SU-DHL-6 (cell line): Measurements from ENCODE around the gene ITGAE.

Experiments
- H2AFZ ChIP-seq: fragments of 200-600 bp; sonication (generic); 2 replicates; pipeline ENCODE4 v1.6.1; 2014; ENCODE audit warnings: low read depth, mild to moderate bottlenecking, moderate library complexity, mixed read lengths, antibody characterized with exemption, low read length; ENCODE audit not compliant: severe bottlenecking
- H3F3A ChIP-seq: fragments of 200-600 bp; shearing (Covaris generic); 2 replicates; pipeline ENCODE4 v1.6.0; 2016; ENCODE audit warnings: antibody characterized with exemption, mild to moderate bottlenecking; ENCODE audit not compliant: insufficient read depth
- H3K27ac ChIP-seq: fragments of 200-600 bp; sonication (generic); 2 replicates; pipeline ENCODE4 v1.5.1; 2016; ENCODE audit warnings: low read depth, mild to moderate bottlenecking, low read length, moderate library complexity, mixed read lengths
- H3K27me3 ChIP-seq: fragments of 200-600 bp; sonication (generic), shearing (Covaris generic); 2 replicates; pipeline ENCODE4 v1.6.0; 2014; ENCODE audit warnings: mild to moderate bottlenecking, low read length
- H3K36me3 ChIP-seq: fragments of 200-600 bp; sonication (generic); 2 replicates; pipeline ENCODE4 v1.6.1; 2014; ENCODE audit warnings: mild to moderate bottlenecking, low read length, mixed read lengths
- H3K4me2 ChIP-seq: fragments of 300-600, 200-600 bp; shearing (Covaris generic), sonication (generic); 2 replicates; pipeline ENCODE4 v1.6.0; 2014; ENCODE audit warnings: low read length, low read depth, mild to moderate bottlenecking; ENCODE audit not compliant: poor library complexity, severe bottlenecking
- H3K4me3 ChIP-seq: fragments of 200-600 bp; sonication (generic); 2 replicates; pipeline ENCODE4 v1.5.1; 2014; ENCODE audit warnings: antibody characterized with exemption, low read length, mild to moderate bottlenecking, mixed read lengths; ENCODE audit not compliant: insufficient read depth, poor library complexity, severe bottlenecking
- H3K79me2 ChIP-seq: fragments of 200-600 bp; sonication (generic); 2 replicates; pipeline ENCODE4 v1.6.1; 2014; ENCODE audit warnings: mild to moderate bottlenecking, low read length, moderate library complexity; ENCODE audit not compliant: insufficient read depth
- H3K9ac ChIP-seq: fragments of 200-600 bp; sonication (generic); 2 replicates; pipeline ENCODE4 v1.7.0; 2014; ENCODE audit warnings: mild to moderate bottlenecking, low read length
- H3K9me2 ChIP-seq: fragments of 200-600 bp; sonication (generic); replicated peaks from 2 replicates; pipeline ENCODE4 v1.6.1; 2014; ENCODE audit warnings: low read length; ENCODE audit not compliant: insufficient read depth
- H3K9me3 ChIP-seq: fragments of 200-600 bp; sonication (generic); 2 replicates; pipeline ENCODE4 v1.6.1; 2014; ENCODE audit warnings: low read length, mixed read lengths; ENCODE audit not compliant: insufficient read depth
- H4K20me1 ChIP-seq: fragments of 200-600 bp; sonication (generic); 2 replicates; pipeline ENCODE4 v1.6.1; 2014; ENCODE audit warnings: low read depth, mild to moderate bottlenecking, antibody characterized with exemption, low read length, moderate library complexity, mixed read lengths
- EZH2phosphoT487 ChIP-seq: fragments of 200-600 bp; sonication (generic), shearing (Covaris generic); conservative IDR thresholded peaks from 2 replicates; pipeline ENCODE4 v1.6.1; 2018; ENCODE audit warnings: mild to moderate bottlenecking, antibody characterized with exemption, low read length, moderate library complexity, mixed read lengths
- TF ChIP-seq, protein P1 (sequence below): fragments of 200-600 bp; sonication (generic); IDR thresholded peaks from one replicate; pipeline ENCODE4 v1.5.1; 2017; ENCODE audit warnings: antibody characterized with exemption, mild to moderate bottlenecking, low read length, moderate library complexity; ENCODE audit not compliant: insufficient read depth, poor library complexity, severe bottlenecking

Gene ITGAE

DNA sequence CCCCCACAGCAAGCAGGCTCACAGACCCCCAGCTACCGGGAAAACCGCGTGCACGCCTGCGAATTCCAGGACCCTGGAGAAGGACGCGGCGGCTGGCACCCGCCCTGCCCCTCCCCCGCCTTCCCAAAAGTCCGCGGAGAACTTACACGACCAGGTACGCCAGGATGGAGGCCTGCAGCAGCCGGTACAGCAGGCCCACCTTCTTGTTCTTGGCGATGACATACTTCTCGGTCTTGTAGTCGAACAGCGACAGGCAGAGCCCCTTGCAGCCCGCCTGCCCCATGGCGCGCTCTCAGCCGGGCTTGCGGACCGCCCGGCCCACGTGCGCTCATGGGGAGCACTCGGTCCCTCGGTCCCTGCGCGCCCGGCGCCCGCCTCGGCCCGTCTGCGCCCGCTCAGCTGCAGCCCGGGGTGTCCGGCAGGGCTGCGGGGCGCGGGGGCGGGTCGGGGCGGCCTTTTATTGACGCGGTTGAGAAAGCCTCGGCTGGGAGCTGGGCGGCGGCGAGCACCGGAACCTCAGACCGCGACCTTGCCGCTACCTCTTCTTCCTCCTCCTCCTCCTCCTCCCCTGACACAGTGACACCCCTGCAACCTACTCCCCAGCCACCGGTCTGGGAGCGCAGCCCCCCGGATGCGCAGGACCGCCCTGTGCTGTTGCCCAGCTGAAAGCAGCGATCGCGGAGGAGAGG is 105.1 kb downstream of the ITGAE start, which contains the start of gene P2RX5:
Gene P2RX5 (minus strand): TSS at position 433 of the 689 bp plus-strand sequence. CDS start 150 bp downstream, at position 283.
- no peaks in the 10 kb centered on the region for H4K20me1 ChIP-seq
- H3K4me2 ChIP-seq, result peak within 1 kb of the TSS; percentile 91
- H3K36me3 ChIP-seq, result no peaks in the 10 kb centered on the region
- H3K79me2 ChIP-seq, result peaks cover 32% of the 10 kb centered on the region
- peaks cover 13% of the 10 kb centered on the region for H3F3A ChIP-seq
- H3K4me3 ChIP-seq, result peak within 1 kb of the TSS; percentile 81
- no peaks in the 10 kb centered on the region for H3K9me3 ChIP-seq
- H3K9me2 ChIP-seq, result no peaks in the 10 kb centered on the region
- H3K27me3 ChIP-seq, result no peaks in the 10 kb centered on the region
- H3K27ac ChIP-seq, result peak within 1 kb of the TSS; percentile 68
- TF ChIP-seq, protein P1, sequence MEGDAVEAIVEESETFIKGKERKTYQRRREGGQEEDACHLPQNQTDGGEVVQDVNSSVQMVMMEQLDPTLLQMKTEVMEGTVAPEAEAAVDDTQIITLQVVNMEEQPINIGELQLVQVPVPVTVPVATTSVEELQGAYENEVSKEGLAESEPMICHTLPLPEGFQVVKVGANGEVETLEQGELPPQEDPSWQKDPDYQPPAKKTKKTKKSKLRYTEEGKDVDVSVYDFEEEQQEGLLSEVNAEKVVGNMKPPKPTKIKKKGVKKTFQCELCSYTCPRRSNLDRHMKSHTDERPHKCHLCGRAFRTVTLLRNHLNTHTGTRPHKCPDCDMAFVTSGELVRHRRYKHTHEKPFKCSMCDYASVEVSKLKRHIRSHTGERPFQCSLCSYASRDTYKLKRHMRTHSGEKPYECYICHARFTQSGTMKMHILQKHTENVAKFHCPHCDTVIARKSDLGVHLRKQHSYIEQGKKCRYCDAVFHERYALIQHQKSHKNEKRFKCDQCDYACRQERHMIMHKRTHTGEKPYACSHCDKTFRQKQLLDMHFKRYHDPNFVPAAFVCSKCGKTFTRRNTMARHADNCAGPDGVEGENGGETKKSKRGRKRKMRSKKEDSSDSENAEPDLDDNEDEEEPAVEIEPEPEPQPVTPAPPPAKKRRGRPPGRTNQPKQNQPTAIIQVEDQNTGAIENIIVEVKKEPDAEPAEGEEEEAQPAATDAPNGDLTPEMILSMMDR, result no peak
- no peak for TF ChIP-seq EZH2phosphoT487
- H2AFZ ChIP-seq, result peak within 1 kb of the TSS; percentile 58
- H3K9ac ChIP-seq, result peak within 1 kb of the TSS; percentile 73

DNA sequence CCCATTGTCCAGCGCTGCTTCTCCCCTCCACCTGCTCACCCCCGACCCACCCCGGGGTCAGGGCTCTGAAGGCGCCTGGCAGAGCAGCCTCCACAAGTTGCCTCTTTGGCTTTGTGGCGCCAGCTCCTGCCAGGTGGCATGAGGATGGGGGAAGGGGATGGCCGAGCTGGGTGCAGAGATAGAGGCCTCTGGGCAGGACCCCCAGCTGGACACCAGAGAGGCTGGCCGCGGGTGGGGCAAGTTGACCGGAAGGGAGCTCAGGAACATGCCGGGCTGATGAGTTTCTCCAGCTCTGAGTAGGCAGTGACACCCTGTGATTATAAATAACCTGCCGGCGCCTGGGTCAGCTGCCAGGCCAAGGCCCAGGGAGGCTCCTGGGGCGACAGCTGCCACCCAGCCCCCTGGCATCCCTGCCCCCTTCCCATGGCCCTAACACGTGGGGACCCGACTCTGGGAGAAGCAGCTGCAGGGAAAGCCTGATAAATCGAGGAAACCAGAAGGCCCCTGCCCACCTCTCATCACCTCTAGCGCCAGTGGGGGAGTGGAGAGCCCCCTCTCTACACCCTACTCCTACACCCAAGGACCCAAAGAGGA is 105.8 kb downstream of the ITGAE start:
- peak overlapping the region; percentile 58 for H2AFZ ChIP-seq
- no peaks in the 10 kb centered on the region for H3K36me3 ChIP-seq
- H3K27ac ChIP-seq, result peak overlapping the region; percentile 68
- H3K27me3 ChIP-seq, result no peaks in the 10 kb centered on the region
- no peaks in the 10 kb centered on the region for H3K9me2 ChIP-seq
- peak overlapping the region; percentile 91 for H3K4me2 ChIP-seq
- H3K4me3 ChIP-seq, result peak overlapping the region; percentile 81
- H3K9ac ChIP-seq, result peak overlapping the region; percentile 73
- H3K9me3 ChIP-seq, result no peaks in the 10 kb centered on the region
- peaks cover 13% of the 10 kb centered on the region for H3F3A ChIP-seq
- no peaks in the 10 kb centered on the region for H4K20me1 ChIP-seq
- TF ChIP-seq, protein P1, result no peak
- no peak for TF ChIP-seq EZH2phosphoT487
- H3K79me2 ChIP-seq, result peaks cover 32% of the 10 kb centered on the region

DNA sequence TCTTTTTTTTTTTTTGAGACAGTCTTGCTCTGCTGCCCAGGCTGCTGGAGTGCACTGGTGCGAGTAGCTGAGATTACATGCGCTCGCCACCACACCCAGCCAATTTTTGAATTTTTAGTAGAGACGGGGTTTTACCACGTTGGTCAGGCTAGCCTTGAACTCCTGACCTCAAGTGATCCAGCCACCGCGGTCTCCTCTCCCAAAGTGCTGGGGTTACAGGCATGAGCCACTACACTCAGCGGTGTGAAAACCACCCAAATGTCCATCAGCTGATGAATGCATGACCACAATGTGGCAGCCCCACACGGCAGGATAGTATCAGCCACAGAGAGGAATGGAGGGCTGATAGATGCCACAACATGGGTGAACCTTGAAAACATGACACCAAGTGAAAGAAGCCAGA is 107.2 kb downstream of the ITGAE start:
- H4K20me1 ChIP-seq, result no peaks in the 10 kb centered on the region
- H3K36me3 ChIP-seq, result no peaks in the 10 kb centered on the region
- H3F3A ChIP-seq, result peaks cover 13% of the 10 kb centered on the region
- peak overlapping the region; percentile 21; the same call in 1 of the 2 replicates for H3K27ac ChIP-seq
- no peaks in the 10 kb centered on the region for H3K27me3 ChIP-seq
- H3K4me3 ChIP-seq, result peak overlapping the region; percentile 81
- H3K9me3 ChIP-seq, result no peaks in the 10 kb centered on the region
- TF ChIP-seq EZH2phosphoT487, result no peak
- TF ChIP-seq, protein P1, result no peak
- peaks cover 32% of the 10 kb centered on the region for H3K79me2 ChIP-seq
- H2AFZ ChIP-seq, result no peak overlapping the region
- peak overlapping the region; percentile 91 for H3K4me2 ChIP-seq
- H3K9ac ChIP-seq, result no peak overlapping the region
- H3K9me2 ChIP-seq, result no peaks in the 10 kb centered on the region
